OCI-LY7 (cell line): ENCODE measurements around the gene COX7A2. TPM values are rescaled to one million over a fixed set of nuclear protein-coding genes. Genes with fewer than 3 reads are reported as not detected.

Source experiments
- BruUV-seq: library from RNA; stranded (reverse); fragments of 400-500 nt; replicated peaks from 2 replicates; lab custom pipeline; 2021; lab: Mats Ljungman, UMichigan
- CTCF ChIA-PET: fragments of 300-600 bp; sonication (Branson Sonifier 250); formaldehyde crosslinking; loops from one replicate; lab custom pipeline; 2022; ENCODE audit warnings: antibody characterized with exemption; ENCODE audit not compliant: unreplicated experiment; lab: Charles Lee
- POLR2A ChIA-PET: fragments of 300-600 bp; sonication (Branson Sonifier 250); formaldehyde crosslinking; loops from one replicate; lab custom pipeline; 2022; ENCODE audit warnings: antibody characterized with exemption; lab: Charles Lee
- DNase-seq: peaks from one replicate; pipeline ENCODE4 v3.0.0-alpha.2; 2015; ENCODE audit warnings: low spot score
- H2AFZ ChIP-seq: fragments of 200-600 bp; sonication (generic), shearing (Covaris generic); 2 replicates; pipeline ENCODE4 v1.6.1; 2014; ENCODE audit warnings: mild to moderate bottlenecking, antibody characterized with exemption, low read length, moderate library complexity
- H3K27ac ChIP-seq: fragments of 200-600 bp; sonication (generic); 2 replicates; pipeline ENCODE4 v1.5.1; 2014; ENCODE audit warnings: mixed run types, low read depth, mild to moderate bottlenecking, moderate library complexity, low read length, inconsistent platforms; ENCODE audit not compliant: poor library complexity, severe bottlenecking
- H3K36me3 ChIP-seq: fragments of 200-600 bp; sonication (generic); 2 replicates; pipeline ENCODE4 v1.6.1; 2014; ENCODE audit warnings: mild to moderate bottlenecking, antibody characterized with exemption, low read length, moderate library complexity, mixed read lengths; ENCODE audit not compliant: insufficient read depth
- H3K4me1 ChIP-seq: fragments of 200-600 bp; sonication (generic); 2 replicates; pipeline ENCODE4 v1.5.1; 2014; ENCODE audit warnings: mild to moderate bottlenecking, low read length; ENCODE audit not compliant: insufficient read depth, poor library complexity, severe bottlenecking
- H3K4me2 ChIP-seq: fragments of 200-600 bp; sonication (generic); 2 replicates; pipeline ENCODE4 v1.6.1; 2014; ENCODE audit warnings: mild to moderate bottlenecking, low read length
- H3K4me3 ChIP-seq: fragments of 200-600 bp; sonication (generic); 2 replicates; pipeline ENCODE4 v1.5.1; 2014; ENCODE audit warnings: mild to moderate bottlenecking, low read depth, low read length; ENCODE audit not compliant: poor library complexity, severe bottlenecking
- H3K79me2 ChIP-seq: fragments of 200-600 bp; sonication (generic); 2 replicates; pipeline ENCODE4 v1.6.1; 2016; ENCODE audit warnings: low read depth, mild to moderate bottlenecking, low read length, moderate library complexity, mixed read lengths; ENCODE audit not compliant: insufficient read depth
- H3K9me2 ChIP-seq: fragments of 200-600 bp; sonication (generic); 2 replicates; pipeline ENCODE4 v1.6.1; 2016; ENCODE audit warnings: mild to moderate bottlenecking, low read length, mixed read lengths; ENCODE audit not compliant: insufficient read depth
- H3K9me3 ChIP-seq: fragments of 200-600 bp; sonication (generic); 2 replicates; pipeline ENCODE4 v1.6.1; 2014; ENCODE audit warnings: mild to moderate bottlenecking, mixed run types, low read length, mixed read lengths
- H4K20me1 ChIP-seq: fragments of 200-600 bp; sonication (generic); 2 replicates; pipeline ENCODE4 v1.6.1; 2014; ENCODE audit warnings: mild to moderate bottlenecking, antibody characterized with exemption, low read length, moderate library complexity, mixed read lengths; ENCODE audit not compliant: insufficient read depth
- CTCF ChIP-seq: fragments of 200-600 bp; sonication (generic); conservative IDR thresholded peaks from 2 replicates; pipeline ENCODE4 v1.5.1; 2014; ENCODE audit warnings: mild to moderate bottlenecking, antibody characterized with exemption, low read length, moderate library complexity, mixed read lengths
- EZH2phosphoT487 ChIP-seq: fragments of 200-600 bp; sonication (generic); IDR thresholded peaks from 2 replicates; pipeline ENCODE4 v1.6.1; 2018; ENCODE audit warnings: low read depth, borderline replicate concordance, mild to moderate bottlenecking, mixed run types, antibody characterized with exemption, low read length, moderate library complexity, mixed read lengths
- intact Hi-C: fragments of 100-400 bp; cut with micrococcal nuclease; formaldehyde crosslinking; loops from one replicate; pipeline ENCODE4 v1.10.0; 2022; ENCODE audit not compliant: unreplicated experiment
- total RNA-seq, 2 experiments: library from RNA; depleted of rRNA in 1 of 2; stranded (reverse); fragments of >200 nt in 1 of 2; shearing (Covaris generic) in 1 of 2; gene quantifications; 2 replicates each; pipeline ENCODE4 v1.2.3, GENCODE V29; 2014 to 2022

Gene COX7A2
- total RNA-seq, 2 experiments from 2014 or later = 210 to 403 TPM

DNA sequence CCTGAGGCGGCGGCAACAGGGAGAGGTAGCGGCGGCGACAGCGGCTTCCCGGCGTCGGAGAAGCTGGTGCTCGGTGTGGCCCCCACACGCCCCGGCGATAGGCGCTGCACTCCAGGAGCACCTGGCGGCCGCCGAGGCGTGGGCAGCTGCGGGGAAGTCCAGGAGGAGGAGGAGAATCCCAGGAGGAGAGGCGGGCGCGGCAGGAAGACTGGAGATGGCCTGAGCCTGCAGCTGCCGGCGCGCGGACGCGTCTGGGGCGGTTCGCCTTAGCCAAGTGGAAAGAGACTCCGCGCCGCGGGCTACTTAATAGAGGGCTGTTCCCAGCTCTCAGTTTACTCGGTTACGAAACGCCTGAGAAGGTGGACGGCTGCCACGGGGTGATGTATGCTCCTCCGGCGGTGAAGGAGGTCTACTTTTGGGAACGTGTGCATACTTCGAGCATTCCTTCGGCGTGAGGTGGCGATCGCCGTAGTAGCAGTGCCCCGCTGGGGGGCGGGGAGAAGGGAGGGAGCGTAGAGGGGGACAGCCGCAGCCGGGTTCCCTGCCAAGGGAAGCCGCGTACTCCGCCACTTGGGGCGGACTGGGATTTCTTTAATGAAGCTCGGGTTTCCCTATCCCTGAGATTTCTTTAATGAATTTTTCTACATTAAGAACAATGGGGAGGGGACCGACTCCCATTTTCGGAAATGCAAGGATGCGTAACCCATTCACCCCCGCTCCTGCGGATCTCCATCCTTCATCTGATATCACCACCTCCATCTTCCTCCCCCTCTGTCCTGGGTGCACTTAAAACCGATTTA lies 37.6 kb downstream of the COX7A2 start, which contains the start of gene COL12A1:
Gene COL12A1, minus strand, starts transcription at position 278 of the 800 bp plus-strand sequence. CDS start 3,261 bp downstream, outside the sequence.
- Histone ChIP-seq H3K4me3 (no peak within 1 kb of the TSS), H3K9me2 (no peaks in the 10 kb centered on the region), H3K79me2 (no peaks in the 10 kb centered on the region), H2AFZ (no peak within 1 kb of the TSS), H3K4me2 (no peak within 1 kb of the TSS), H3K27ac (no peak within 1 kb of the TSS), H3K36me3 (no peaks in the 10 kb centered on the region), H3K4me1 (no peaks in the 10 kb centered on the region), H4K20me1 (no peaks in the 10 kb centered on the region), H3K9me3 (no peaks in the 10 kb centered on the region)
- DNase-seq = no peak
- TF ChIP-seq CTCF = no peak
- TF ChIP-seq EZH2phosphoT487 = no peak
- POLR2A ChIA-PET = no interaction called here
- intact Hi-C loops = loop anchor here (5.0 kb wide), 3 partner anchors 1114 to 1349 kb away; no protein-coding TSS in a partner anchor
- BruUV-seq = no TSS peak
- CTCF ChIA-PET = no interaction called here

- no peaks in the 10 kb centered on the region for H3K9me2 ChIP-seq
- ChIA-PET CTCF (no interaction called here), POLR2A (no interaction called here)
- no TSS peak for BruUV-seq
- no peaks in the 10 kb centered on the region for H3K36me3 ChIP-seq
- no peaks in the 10 kb centered on the region for H3K79me2 ChIP-seq
- no peak overlapping the region for H3K4me3 ChIP-seq
- TF ChIP-seq CTCF (no peak), EZH2phosphoT487 (no peak)
- H3K27ac ChIP-seq = no peak overlapping the region
- H4K20me1 ChIP-seq = no peaks in the 10 kb centered on the region
- DNase-seq = no peak
- no peak overlapping the region for H3K4me2 ChIP-seq
- intact Hi-C loops = loop anchor here (5.0 kb wide), 3 partner anchors 1113 to 1348 kb away; no protein-coding TSS in a partner anchor
- H3K4me1 ChIP-seq = no peaks in the 10 kb centered on the region
- H3K9me3 ChIP-seq = no peaks in the 10 kb centered on the region
- H2AFZ ChIP-seq = no peak overlapping the region
Measured at GRCh38 chr6:75204959-75205775, 38.4 kb downstream of the COX7A2 start.
